Loucy (cell line): ENCODE results near the gene NPB.

Experiments
- EZH2phosphoT487 ChIP-seq: fragments of 200-600 bp; IDR thresholded peaks from 2 replicates; pipeline ENCODE4 v1.6.1; 2018; ENCODE audit warnings: antibody characterized with exemption, mild to moderate bottlenecking, moderate library complexity, borderline replicate concordance
- TF ChIP-seq, protein P1 (sequence below): fragments of 200-600 bp; sonication (generic); conservative IDR thresholded peaks from 2 replicates; pipeline ENCODE4 v1.5.1; 2014; ENCODE audit warnings: mild to moderate bottlenecking, antibody characterized with exemption, low read length

DNA sequence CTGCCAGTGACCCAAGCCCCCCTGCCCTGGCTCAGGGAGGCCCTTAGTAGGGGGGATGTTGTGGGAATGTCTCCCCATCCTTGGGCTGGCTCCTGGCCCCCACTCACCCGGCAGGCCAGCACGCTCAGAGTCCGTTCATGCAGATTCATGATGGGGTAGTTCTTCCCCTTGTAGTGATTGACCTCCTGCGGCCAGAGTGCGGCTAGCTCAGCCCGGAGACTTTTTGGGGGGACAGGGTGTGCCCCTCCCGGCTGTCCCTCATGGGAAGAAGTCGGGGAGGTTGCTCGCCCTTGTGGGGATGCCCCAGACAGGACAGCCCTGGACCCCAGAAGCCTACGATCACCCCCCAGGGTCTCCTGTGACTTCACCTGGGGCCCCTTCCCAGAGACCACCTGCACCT is 4.0 kb downstream of the NPB start:
- no peak for TF ChIP-seq EZH2phosphoT487
- TF ChIP-seq, protein P1, sequence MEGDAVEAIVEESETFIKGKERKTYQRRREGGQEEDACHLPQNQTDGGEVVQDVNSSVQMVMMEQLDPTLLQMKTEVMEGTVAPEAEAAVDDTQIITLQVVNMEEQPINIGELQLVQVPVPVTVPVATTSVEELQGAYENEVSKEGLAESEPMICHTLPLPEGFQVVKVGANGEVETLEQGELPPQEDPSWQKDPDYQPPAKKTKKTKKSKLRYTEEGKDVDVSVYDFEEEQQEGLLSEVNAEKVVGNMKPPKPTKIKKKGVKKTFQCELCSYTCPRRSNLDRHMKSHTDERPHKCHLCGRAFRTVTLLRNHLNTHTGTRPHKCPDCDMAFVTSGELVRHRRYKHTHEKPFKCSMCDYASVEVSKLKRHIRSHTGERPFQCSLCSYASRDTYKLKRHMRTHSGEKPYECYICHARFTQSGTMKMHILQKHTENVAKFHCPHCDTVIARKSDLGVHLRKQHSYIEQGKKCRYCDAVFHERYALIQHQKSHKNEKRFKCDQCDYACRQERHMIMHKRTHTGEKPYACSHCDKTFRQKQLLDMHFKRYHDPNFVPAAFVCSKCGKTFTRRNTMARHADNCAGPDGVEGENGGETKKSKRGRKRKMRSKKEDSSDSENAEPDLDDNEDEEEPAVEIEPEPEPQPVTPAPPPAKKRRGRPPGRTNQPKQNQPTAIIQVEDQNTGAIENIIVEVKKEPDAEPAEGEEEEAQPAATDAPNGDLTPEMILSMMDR: no peak
